Germinal center (tissue), 1 donor: ENCODE results near the gene CLDN7.
A peak's percentile ranks its signal among the peaks of the same experiment; 100 is the strongest.

Source experiments
- DNase-seq: peaks from one replicate; pipeline ENCODE4 v3.0.0; 2012; ENCODE audit warnings: mixed read lengths, low spot score

CLDN7 gene

DNA sequence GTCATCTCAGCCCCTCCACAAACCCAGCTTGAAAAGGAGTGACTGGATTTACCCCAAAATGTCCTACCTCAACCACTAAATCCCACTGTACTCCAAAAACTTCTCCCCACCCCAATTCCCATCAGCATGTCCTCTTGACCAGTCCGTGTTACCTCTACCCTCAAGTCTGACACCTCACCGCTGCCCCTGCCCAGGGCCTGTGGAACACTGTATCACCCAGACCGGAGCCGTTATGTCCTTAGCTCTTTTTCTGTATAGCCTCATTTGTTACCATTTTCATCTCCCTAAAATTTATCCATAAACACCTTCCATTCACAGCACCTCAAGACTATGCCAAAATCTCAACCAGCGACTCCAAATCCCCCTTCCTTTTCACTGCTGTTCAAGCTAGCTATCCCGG is 25.5 kb downstream of the CLDN7 start:
- no peak for DNase-seq

DNA sequence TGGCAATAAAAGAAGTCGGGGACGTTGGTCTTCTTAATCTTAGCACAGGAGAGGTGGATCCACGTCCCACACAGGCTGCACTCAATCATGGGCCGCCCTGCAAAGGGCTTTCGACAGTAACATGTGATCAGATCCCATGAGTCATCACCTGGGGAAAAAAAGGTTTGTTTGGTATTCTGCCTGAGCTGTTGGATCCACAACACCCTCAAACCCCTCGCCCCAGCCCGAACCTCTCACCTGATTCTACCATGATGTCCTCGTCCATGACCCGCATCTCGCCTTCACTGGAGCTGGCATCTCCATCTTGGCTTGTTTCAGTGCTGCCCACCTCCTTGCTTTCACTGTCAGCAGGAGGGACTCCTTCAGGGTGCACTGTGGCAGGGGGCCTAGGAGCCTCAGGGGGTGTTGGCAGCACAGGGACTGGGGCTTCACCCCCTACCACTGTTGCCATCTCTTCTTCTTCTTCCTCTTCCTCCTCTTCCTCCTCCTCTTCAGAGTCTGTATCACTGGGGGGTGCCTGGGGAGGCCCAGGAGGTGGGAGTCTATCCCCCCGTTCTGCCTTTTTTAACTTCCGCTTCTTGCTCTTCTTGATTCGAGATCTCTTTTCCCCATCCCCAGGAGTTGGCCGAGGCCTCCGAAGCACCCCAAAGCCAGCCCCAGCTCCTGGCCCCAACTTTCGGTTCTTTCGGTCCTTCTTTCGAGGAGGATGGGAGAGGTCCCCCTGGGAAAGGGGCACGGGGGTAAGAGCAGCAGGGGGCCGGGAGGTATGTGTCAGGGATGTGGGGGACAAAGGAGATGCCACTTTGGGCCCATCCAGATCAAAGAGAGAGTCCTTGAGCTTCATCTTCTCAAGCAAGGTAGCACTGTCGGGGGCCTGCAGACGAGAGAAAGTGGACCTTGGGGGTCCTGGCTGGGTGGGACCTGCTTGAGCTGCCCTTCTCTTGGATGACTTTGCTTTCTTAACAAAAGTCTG is 26.3 kb downstream of the CLDN7 start:
- DNase-seq: no peak

DNA sequence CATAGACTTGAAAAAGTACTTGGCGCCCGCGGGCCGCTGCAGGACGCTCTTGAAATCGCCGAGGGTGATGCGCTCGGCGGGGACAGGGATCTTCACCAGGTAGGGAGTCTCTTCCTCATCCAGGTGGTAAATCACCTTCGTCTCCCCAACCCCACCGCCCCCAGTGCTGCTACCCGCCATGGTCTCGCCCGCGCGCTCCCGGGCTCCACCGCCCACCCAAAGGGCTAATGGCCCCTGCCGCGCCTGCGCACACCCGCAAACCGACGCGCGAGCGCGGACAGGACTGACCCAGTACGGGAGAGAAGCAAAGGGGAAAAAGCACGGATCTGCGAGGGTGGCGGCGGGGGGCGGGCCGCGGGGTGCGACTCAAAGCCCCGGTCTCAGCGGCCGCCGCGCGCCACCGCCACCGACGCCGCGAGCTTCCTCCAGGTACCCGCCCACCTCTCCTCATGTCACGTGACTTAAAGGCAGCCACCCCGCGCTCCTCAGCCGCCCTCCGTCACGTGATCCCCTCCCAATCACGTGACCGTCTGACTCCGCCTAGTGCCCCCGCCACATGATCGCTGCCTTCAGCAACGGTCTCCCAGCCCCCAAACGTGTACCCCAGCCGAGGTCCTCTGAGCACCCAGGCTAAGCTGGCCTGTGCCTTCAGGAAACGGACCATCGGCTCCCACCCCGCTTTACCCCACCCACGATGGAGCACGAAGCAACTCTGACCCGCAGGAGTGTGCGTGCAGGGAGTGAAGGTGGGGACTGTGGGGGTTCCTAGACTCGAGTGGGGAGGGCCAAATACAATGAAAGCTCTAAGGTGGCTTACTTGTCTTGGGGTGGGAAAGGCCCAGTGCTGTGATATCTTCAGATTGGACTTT is 28.0 kb downstream of the CLDN7 start, which contains the start of gene DVL2:
Gene DVL2 (minus strand): TSS at position 435 of the 869 bp plus-strand sequence. CDS start 255 bp downstream, at position 180.
- DNase-seq: peak; percentile 95

DNA sequence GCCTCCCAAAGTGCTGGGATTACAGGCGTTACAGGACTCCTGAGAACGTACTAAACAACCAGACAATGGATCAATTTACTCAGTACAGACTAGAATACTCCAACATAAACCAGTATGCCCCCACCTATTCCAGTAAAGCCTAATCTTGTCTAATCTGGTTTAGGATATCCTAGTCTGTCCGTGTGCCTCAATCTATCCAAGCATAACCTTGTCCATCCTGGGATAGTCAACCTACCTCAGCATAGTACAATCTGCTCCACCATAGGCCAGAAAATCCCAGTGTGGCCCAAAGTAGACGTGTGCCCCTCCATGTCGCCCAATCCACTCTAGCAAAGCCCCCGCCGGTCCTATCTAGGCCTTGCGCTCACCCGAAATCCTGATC is 28.6 kb downstream of the CLDN7 start:
- no peak for DNase-seq

DNA sequence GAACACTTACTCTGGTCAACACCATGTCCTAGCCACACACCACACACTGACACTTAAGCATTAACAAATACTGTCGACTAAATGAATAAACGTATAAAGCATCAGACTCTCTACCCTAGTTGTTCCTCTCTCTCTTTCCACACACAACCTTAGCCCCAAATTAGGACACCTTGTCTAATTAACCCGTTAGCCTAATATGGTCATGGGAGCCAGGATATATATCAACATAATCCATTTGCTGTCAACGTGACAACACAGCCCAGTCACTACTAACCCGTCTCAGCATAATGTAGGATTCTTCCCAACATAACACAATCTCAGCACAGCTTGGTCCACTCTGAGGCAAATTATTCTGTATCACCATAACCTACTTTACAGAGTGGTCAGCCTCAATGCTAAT is 30.2 kb downstream of the CLDN7 start:
- no peak for DNase-seq

DNA sequence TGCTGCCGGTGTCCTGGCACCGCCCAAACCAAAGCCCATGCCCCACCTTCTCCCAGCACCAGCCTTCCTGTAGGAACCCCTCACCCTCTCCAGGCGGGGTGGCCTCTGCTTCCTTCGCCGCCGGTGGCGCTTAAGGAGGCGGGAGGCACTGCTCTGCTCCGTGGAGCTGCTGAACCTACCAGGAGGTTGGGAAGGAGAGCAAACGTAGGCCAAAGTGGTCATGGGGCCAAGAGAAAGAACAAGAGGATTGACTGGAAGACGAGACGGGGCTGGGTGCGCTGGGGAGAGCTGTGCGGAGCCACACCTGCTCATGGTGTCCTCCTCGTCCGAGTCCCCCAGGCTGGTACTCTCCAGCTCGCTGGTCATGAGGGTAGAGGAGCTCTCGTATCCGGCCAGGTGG is 32.8 kb downstream of the CLDN7 start:
- no peak for DNase-seq

DNA sequence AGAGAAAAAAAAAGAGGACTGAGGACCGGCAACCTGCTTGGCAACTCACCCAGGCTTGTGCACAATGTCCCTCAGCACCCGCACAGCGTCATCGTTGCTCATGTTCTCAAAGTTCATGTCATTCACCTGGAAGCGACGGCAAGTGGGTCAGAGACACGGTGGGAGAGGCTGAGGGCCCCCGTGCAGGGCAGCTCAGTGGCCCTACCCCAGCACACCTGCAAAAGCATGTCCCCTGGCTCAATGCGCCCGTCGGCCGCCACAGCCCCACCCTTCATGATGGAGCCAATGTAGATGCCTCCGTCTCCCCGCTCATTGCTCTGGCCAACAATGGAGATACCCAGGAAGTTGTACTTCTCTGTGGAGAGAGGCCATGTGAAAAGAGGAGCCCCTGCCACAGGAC is 33.4 kb downstream of the CLDN7 start:
- no peak for DNase-seq

DNA sequence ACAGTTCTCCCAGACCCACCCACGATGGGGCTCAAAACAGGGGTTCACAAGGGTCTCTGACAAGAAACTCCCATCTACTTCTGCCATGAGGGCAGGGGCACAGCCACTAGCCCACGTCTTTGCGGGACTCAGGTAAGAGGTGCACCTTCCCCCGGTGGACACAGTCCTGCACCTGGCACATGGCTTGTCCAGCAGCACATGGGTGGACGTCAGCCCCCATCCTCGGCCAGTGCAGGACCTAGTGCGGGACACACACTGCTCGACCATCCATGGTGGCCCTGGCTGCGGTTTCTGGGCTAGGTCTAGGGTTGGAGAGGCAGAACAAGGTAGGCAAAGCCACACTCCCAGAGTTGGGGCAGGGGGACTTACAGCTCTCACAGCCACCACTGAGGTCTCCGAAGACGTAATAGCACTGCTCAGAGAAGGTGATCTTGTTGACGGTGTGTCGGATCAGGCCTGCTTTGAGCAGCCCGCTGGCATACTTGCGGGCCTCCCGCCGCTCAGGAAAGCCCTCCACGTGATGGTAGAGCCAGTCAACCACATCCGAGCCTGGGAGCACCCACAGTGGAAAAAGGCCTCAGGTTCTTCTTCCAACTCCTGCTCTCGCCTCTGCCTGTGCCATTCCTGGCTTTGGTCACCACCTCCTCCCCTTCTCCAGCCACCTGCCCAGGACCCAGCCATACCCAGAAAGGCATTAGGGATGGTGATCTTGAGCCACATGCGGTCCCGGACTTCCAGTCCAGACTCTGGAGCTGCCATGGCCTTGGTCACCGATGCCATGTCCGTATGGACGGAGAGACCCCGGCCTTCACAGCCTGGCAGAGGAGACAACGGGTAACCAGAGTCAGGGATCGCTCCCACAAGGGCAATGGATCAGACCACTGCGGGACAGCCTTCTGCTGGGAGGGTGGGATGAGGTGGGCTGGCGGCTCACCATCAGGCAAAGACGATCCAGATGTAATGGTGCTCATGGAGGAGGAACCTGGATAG is 35.3 kb downstream of the CLDN7 start:
- no peak for DNase-seq

DNA sequence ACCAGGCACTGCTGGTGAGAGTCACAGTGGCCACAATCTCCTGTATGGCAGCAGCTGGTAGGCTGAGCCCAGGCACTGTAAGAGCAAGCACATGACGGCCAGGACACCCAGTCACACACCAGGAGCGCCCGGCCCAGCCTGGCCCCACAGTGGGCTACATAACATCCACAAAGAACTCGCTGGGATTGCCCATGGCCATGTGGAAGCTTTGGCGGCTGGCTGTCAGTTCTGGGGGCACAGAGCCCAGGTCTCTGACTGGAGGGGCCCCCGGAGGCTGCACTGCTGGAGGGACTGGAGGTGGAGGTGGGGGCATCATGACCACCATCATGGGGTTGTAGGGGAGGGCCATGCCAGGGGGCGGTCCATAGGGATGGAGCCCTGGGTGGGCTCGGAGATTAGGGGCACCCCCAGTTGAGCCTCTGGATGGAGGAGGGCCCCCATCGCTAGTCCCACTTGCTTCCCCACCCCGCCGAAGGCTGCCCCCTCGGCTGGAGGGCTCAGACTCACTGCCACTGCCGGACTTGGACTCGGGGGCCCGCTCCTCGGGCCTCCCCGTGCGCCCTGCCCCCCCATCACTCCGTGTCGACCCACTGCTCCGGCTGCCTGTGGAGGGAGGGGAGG is 36.5 kb downstream of the CLDN7 start:
- DNase-seq: no peak

DNA sequence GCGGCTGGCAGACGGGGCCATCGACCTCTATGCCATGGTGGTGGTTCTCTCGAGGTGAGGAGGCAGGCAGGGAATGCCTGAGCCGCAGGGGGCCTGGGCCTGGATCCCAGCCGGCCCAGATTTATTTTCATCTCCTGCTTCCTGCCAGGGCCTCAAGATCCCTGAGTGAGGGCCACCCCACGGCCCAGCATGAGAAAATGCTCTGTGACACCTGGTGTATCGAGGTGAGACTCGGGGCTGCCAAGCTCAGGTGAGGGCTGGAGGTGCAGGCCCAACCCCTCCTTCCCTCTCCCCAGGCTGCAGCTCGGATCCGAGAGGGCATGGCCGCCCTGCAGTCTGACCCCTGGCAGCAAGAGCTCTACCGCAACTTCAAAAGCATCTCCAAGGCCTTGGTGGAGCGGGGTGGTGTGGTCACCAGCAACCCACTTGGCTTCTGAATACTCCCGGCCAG is 37.6 kb downstream of the CLDN7 start:
- DNase-seq: no peak

DNA sequence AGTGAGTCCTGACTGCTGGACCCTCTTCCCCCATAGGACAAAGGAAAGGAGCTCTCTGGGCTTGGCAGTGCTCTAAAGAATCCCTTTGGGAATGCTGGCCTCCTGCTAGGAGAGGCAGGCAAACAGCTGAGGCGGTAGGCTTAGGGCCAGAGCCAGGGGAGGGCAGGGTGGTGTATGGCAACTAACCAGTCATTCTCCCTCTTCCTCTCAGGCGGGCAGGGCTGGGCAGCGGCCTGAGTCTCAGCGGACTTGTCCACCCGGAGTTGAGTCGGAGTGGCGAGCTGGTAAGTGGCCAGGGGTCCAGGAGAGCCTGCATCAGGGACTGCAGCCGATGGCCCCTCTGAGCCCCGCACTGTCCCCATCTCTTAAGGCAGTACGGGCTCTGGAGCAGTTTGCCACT is 38.2 kb downstream of the CLDN7 start:
- no peak for DNase-seq

DNA sequence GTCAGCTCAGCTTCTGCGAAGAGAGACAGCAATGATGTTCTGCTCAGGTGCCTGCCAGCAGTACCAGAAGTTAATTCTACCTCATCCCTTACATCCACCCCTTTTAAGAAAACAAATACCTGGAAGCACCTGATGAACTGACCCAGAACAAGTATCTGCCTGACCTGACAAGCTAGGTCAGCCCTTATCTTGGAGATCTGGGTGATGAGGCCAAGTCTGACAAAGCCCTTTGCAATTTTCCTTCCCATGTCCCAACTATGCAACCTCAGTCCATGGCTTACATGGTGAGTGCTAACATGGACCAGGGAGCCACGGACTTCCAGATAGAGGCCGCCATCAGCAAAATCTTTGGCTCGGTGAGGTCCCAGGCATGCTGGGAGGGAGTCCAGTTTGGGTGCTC is 38.9 kb downstream of the CLDN7 start:
- no peak for DNase-seq

DNA sequence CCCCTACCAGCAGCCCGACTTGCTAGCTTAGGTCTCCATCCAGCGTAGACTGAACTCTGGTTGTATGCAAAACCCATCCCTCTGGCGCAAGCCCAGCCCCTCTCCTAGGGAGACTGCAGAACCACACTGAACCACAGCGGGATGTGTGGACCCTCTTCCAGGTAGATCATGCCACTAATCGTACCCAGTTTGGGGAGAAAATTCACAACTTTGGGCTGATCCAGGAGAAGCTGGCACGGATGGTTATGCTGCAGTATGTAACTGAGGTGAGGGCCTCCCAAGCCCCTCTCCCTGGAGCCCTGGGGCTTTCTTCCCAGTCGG is 39.3 kb downstream of the CLDN7 start:
- no peak for DNase-seq

DNA sequence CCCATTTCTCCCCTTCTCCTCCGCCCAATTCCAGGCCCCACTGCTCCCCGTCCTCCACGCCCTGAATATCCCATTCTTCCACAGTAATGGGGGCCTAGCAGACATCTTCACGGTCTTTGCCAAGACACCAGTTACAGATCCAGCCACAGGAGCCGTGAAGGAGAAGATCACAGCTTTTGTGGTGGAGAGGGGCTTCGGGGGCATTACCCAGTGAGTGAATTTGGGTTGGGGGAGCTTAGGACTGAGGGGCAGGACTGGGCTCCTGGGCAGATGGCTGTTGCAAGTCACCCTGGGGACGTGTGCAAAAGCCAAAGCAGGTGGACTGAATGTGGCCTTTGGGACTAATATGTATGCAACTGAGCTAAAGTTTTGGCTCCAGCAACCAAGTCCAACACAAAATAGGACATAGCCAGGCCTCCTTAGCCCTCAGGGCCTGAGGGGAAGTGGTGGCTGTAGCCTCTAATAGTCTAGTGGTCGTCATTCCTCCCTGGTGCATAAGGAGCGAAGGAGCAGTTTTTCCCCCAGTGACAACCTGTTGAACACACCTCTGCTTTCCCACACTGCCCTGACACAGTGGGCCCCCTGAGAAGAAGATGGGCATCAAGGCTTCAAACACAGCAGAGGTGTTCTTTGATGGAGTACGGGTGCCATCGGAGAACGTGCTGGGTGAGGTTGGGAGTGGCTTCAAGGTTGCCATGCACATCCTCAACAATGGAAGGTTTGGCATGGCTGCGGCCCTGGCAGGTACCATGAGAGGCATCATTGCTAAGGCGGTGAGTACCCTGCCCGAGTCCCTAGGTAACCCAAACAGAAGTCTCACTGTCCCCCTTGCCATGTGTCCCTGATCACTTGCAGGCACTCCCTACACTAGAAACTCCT is 39.9 kb downstream of the CLDN7 start:
- no peak for DNase-seq

DNA sequence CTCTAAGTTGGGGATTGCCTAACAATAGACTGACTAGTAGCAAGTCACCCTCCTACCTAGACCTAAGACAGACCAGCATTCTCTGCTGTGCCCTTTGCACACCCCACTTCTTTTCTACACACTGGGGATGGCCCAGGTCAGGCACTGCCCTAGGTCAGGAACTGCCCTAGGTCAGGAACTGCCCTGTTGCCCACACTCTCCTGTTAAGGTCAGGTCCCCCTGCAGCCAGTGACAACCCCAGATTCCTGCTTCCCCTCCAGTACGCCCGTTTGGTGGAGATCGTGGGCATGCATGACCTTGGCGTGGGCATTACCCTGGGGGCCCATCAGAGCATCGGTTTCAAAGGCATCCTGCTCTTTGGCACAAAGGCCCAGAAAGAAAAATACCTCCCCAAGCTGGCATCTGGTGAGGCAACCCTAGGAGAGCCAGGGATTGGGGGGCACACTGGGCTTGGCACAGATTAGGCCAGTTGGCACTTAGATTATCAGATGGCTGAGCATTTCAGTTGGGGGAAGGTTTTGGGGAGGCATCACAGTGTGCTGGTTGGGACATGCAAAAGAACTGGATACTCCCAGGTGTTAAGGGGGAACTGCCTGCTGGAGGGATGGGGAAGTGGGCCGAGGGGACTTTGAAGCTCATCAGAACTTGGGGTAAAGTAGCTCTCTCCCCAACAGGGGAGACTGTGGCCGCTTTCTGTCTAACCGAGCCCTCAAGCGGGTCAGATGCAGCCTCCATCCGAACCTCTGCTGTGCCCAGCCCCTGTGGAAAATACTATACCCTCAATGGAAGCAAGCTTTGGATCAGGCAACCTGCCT is 40.8 kb downstream of the CLDN7 start:
- DNase-seq: no peak

DNA sequence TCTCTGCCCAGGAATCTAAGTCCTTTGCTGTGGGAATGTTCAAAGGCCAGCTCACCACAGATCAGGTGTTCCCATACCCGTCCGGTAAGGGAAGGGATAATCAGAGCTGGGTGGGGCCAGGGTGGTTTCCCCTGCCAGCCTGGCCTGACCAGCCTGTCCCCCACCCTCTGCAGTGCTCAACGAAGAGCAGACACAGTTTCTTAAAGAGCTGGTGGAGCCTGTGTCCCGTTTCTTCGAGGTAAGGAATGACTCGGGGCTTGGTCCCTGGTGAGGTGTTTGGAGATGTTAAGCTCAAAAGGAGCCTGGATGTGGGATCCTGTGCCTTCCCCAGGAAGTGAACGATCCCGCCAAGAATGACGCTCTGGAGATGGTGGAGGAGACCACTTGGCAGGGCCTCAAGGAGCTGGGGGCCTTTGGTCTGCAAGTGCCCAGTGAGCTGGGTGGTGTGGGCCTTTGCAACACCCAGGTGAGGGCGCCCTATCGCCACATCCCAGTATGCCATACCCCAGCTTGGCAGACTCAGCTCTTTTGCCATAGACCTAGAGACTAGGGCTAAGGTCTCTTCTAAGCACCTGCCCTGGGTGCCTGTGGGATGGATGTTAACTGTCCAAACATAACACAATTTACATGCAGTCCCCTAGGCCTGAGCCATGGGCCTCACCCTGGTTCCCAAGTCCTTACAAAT is 41.5 kb downstream of the CLDN7 start:
- peak; percentile 65 for DNase-seq

DNA sequence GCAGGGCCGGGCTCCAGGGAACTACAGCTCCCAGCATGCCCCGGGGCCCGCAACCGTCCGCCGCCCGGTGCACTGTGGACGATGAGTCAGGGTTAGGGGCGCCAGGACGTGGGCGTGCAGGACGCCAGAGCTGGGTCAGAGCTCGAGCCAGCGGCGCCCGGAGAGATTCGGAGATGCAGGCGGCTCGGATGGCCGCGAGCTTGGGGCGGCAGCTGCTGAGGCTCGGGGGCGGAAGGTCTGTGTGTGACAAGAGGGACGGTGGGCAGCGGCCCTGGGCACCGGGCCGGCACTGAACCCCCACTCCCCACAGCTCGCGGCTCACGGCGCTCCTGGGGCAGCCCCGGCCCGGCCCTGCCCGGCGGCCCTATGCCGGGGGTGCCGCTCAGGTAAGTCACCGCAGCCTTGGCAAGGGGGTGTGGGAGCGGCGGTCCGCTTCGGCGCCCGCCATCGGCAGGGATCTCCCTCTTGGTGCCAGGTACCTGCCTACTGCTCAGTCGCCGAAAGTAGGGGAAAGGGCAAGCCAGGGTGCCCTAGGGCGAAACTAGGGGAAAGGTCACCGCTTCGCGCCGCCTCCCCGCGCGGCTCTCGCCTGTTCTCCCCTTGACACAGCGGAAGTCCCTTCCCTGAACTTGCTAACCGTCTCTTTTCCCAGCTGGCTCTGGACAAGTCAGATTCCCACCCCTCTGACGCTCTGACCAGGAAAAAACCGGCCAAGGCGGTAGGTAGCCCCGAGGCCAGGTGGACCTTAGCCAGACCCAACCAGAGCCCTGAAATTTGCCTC is 42.3 kb downstream of the CLDN7 start, which contains the start of the genes ACADVL and DLG4:
Gene ACADVL (plus strand): TSS at position 127 of the 781 bp plus-strand sequence. CDS start 47 bp downstream, at position 174.
Gene DLG4 (minus strand): TSS at position 25 of the 781 bp plus-strand sequence.
- peak; percentile 73 for DNase-seq
